ES-I3 (cell line): ENCODE measurements around the gene RAB11FIP4.
A peak's percentile ranks its signal among the peaks of the same experiment; 100 is the strongest.
"Not testable (repeated sequence)": the region's sequence is repeated elsewhere in the genome, so short reads cannot be mapped to it uniquely, and the experiment has no call there.

ENCODE experiments used
- H3K36me3 ChIP-seq: 2 replicates; pipeline ENCODE4 v1.6.1; 2013; ENCODE audit warnings: mild to moderate bottlenecking, low read length, control low read depth, moderate library complexity; ENCODE audit not compliant: insufficient read depth
- H3K4me1 ChIP-seq: 2 replicates; pipeline ENCODE4 v1.6.1; 2013; ENCODE audit warnings: mild to moderate bottlenecking, control low read depth, low read length; ENCODE audit not compliant: insufficient read depth
- H3K9ac ChIP-seq: 2 replicates; pipeline ENCODE4 v1.6.1; 2013; ENCODE audit warnings: low read depth, mild to moderate bottlenecking, low read length, moderate library complexity
- H3K9me3 ChIP-seq: 2 replicates; pipeline ENCODE4 v1.6.1; 2013; ENCODE audit warnings: mild to moderate bottlenecking, low read length, moderate library complexity; ENCODE audit not compliant: control insufficient read depth, insufficient read depth

Gene RAB11FIP4

GRCh38 chr17:31379597-31380205, 11.8 kb upstream of the RAB11FIP4 start:
- peaks cover 9% of the 10 kb centered on the region for H3K4me1 ChIP-seq
- H3K9me3 ChIP-seq: no peaks in the 10 kb centered on the region
- no peak overlapping the region for H3K9ac ChIP-seq
- H3K36me3 ChIP-seq: no peaks in the 10 kb centered on the region

- Histone ChIP-seq H3K4me1 (peaks cover 9% of the 10 kb centered on the region), H3K36me3 (no peaks in the 10 kb centered on the region), H3K9me3 (no peaks in the 10 kb centered on the region), H3K9ac (no peak overlapping the region)
Observed at GRCh38 chr17:31381165-31381668, 10.3 kb upstream of the RAB11FIP4 start.

DNA sequence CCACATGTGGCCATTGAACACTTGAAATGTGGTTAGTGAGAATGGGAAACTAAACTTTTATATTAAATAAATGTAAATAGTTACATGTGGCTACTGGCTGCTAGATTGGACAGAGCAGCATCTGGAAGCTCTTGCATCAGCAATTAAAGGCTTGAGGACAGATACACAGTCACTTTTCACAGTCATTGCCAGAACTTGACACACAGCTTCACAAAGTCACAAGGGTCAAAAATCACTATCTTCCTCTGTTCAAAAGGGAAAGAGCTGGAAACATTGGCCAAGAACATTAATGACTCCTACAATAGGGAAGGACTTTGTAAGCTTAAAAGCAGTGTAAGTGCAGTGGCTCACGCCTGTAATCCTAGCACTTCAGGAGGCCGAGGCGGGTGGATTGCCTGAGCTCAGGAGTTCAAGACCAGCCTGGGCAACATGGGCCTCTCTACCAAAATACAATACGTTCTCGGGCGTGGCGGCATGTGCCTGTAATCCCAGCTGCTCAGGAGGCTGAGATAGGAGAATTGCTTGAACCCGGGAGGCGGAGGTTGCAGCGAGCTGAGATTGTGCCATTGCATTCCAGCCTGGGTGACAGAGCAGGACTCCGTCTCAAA, 8.7 kb upstream of the RAB11FIP4 start:
- not testable (repeated sequence) for H3K4me1 ChIP-seq, H3K36me3 ChIP-seq, H3K9ac ChIP-seq, H3K9me3 ChIP-seq

DNA sequence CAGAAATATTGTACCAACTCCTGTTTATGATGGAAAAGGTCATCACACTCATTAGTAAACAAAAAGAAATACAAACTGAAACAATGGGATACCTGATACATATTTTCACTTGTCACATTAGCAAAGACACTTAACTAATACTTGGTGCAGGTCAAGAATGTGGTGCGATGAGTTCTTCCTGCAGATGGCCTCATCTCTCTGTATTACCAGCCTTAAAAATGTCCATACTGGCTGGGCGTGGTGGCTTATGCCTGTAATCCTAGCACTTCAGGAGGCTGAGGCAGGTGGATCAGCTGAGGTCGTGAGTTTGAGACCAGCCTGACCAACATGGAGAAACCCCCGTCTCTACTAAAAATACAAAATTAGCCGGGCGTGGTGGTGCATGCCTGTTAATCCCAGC, 8.0 kb upstream of the RAB11FIP4 start:
- not testable (repeated sequence) for H3K9me3 ChIP-seq, H3K4me1 ChIP-seq, H3K9ac ChIP-seq, H3K36me3 ChIP-seq

DNA sequence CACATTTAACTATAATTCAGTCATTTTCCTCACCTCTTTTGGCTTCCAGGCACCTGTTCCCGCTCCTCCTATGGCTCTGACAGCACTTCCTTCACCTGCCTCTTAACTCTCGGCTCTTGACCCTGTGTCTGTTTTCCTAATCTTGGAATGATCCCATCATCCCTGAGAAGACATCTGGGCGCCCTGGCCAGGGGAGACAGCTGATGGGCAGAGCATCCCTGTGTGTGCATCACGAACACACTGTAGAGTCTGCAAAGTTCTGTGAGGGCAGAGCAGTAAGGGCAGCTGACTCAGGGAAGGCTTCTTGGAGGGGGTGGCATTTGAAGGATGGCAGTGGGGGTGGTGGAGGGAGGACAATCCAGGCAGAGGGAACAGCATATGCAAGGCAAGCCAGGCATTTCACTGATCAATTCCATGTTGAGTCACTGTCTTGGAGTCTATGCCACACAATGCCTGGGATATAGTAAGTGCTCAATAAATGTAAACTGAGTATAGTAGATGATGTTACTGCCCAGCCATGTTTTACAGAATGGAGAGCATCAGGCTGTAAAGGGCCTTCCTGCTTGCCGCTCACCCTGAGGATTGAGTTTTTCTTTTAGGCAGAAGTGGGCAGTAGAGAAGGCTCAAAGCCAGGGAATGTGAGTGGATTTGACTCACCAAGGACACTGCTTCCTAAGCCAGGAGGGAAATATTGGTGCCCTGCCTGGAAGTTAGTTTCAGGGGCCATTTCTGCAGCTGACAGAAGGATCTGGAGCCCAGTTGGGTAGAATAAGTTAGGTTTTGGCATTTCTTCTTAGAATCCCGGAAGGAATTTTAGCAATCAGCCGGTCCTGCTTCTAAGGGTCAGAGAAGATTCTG, 5.8 kb upstream of the RAB11FIP4 start:
- Histone ChIP-seq H3K9ac (no peak overlapping the region), H3K4me1 (no peaks in the 10 kb centered on the region), H3K36me3 (no peaks in the 10 kb centered on the region), H3K9me3 (no peaks in the 10 kb centered on the region)

GRCh38 chr17:31386542-31387075, 4.9 kb upstream of the RAB11FIP4 start:
- H3K4me1 ChIP-seq: no peaks in the 10 kb centered on the region
- H3K36me3 ChIP-seq: no peaks in the 10 kb centered on the region
- no peak overlapping the region for H3K9ac ChIP-seq
- H3K9me3 ChIP-seq: no peaks in the 10 kb centered on the region

DNA sequence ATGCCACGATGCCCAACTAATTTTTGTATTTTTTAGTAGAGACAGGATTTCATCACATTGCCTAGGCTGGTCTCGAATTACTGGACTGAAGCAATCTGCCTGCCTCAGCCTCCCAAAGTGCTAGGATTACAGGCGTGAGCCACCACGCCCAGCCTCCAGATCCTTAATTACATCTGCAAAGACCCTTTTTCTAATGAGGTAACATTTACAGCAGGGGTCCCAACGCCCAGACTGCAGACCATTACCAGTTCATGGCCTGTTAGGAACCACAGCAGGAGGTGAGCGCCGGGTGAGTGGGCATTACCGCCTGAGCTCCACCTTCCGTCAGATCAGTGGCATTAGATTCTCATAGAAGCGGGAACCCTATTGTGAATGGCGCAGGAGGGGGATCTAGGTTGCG, 4.0 kb upstream of the RAB11FIP4 start:
- Histone ChIP-seq H3K36me3 (no peaks in the 10 kb centered on the region), H3K9ac (no peak overlapping the region), H3K9me3 (no peaks in the 10 kb centered on the region), H3K4me1 (no peaks in the 10 kb centered on the region)

GRCh38 chr17:31388351-31388750, 3.1 kb upstream of the RAB11FIP4 start:
- Histone ChIP-seq H3K4me1 (no peaks in the 10 kb centered on the region), H3K9ac (no peak overlapping the region), H3K9me3 (no peaks in the 10 kb centered on the region), H3K36me3 (no peaks in the 10 kb centered on the region)

DNA sequence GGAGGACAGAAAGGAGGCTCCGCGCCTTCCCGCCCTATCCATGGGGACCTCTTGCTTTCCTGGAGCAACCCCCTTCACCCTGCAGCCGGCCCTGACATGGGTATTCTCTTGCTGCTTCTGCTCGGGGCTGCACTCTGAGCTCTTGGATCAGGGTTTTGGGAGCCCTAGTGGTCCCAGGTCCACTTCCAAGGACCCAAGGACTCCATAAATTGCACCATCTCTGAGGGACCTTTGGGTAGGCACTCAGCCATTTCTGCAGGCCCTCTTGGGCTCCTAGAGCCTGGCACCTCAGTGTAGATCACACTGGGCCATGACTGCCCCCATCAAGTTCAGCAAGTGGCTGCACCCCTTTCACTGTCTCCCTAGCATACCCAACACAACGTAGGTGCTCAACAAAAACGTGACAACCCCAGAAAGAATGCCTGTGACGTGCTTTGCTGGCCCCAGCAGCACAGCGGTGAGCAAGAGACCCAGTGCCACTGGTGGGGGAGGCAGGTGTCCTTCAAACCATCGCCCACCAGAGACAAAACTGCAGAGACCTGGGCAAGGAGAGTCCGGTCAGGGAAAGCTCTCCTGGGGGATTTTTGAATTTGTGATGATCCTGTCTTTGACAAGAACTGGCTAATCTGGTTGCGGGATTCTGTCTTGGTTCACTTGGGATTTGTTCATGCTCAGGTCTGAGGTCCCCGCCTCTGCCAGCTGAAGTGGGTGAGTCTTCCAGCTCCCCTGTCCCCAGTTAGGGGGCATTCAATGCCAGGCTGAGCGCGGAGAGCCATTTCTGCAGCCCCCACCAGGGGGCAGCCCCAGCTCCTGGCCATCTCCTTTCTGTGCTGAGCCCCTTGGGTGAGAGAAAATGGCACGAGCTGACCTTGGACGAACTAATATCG, 2.5 kb upstream of the RAB11FIP4 start:
- Histone ChIP-seq H3K9ac (peak overlapping the region; percentile 62; the same call in 1 of the 2 replicates), H3K9me3 (no peaks in the 10 kb centered on the region), H3K4me1 (no peaks in the 10 kb centered on the region), H3K36me3 (no peaks in the 10 kb centered on the region)

GRCh38 chr17:31389657-31390381, 1.7 kb upstream of the RAB11FIP4 start:
- peak overlapping the region; percentile 62; the same call in 1 of the 2 replicates for H3K9ac ChIP-seq
- no peaks in the 10 kb centered on the region for H3K4me1 ChIP-seq
- no peaks in the 10 kb centered on the region for H3K9me3 ChIP-seq
- no peaks in the 10 kb centered on the region for H3K36me3 ChIP-seq

GRCh38 chr17:31390426-31390747, 1.1 kb upstream of the RAB11FIP4 start:
- no peaks in the 10 kb centered on the region for H3K4me1 ChIP-seq
- no peaks in the 10 kb centered on the region for H3K36me3 ChIP-seq
- H3K9ac ChIP-seq: peak overlapping the region; percentile 62; the same call in 1 of the 2 replicates
- no peaks in the 10 kb centered on the region for H3K9me3 ChIP-seq

DNA sequence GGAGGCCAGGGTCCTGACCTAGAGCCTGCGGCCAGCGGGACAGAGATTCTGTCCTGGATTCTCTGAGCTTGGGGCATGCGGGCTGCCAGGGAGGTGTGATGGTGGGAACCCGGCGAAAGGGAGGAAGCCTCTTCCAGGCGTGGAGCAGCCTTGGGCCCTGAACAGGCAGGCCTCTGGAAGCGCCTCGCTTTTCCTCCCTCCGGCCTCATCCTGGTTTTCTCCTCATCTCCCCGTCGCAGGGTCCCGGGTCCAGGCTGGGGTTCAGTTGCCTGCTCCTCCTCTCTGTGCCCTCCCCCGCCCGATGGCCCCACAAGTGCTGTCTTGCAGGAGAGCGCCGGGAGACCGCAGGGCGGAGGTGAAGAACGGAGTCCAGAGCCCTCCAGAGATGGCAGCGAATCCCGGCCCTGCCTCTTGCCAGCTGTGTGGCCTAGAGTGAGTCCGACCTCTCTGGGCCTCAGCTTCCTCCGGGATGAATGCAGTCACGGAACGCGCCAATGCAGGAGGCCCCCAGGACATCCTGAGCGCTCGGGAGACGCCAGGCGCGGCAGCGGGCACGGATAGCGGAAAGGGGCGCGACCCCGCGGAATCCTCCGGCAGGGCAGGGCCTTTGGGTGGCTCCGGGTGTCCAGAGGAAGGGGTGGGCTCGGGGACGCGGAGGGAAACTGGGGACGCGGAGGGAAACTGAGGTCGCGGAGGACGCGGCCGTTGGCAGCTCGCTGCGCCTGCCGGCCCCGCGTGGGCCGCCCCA, 553 bp upstream of the RAB11FIP4 start:
- no peaks in the 10 kb centered on the region for H3K36me3 ChIP-seq
- peak overlapping the region; percentile 62; the same call in 1 of the 2 replicates for H3K9ac ChIP-seq
- no peaks in the 10 kb centered on the region for H3K9me3 ChIP-seq
- H3K4me1 ChIP-seq: no peaks in the 10 kb centered on the region
